Melanocyte of skin (primary cell): ENCODE results near the gene TMEM31. TPM values are rescaled to one million over a fixed set of nuclear protein-coding genes. Genes with fewer than 3 reads are reported as not detected.

Experiments
- total RNA-seq, 2 donors: library from RNA; depleted of rRNA; stranded (reverse); fragments of >200 nt; gene quantifications; 2 replicates each; pipeline ENCODE4 v1.2.3, GENCODE V29; 2012

TMEM31 gene, protein sequence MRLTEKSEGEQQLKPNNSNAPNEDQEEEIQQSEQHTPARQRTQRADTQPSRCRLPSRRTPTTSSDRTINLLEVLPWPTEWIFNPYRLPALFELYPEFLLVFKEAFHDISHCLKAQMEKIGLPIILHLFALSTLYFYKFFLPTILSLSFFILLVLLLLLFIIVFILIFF
- not detected for total RNA-seq

DNA sequence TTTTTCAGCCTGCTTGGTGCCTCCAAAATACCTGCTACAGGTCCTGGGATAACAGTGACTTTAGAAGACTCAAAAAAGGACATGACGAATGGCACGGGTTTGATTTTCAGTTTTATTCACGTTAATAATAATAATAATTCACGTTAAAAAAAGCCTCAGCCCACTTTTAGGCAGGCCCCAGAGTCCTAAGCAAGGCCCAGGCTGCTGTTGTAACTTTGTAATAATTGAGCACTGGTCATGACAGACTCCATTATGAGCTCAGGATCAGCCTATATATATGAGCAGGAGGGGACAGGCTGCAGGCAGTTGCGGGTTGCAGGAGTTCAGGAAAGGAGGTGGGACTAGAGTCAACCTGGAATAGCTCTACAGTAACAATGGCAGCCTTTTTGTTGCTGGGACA, at the start of gene TMEM31:
TSS of gene TMEM31 (plus strand) at position 301 of the 400 bp plus-strand sequence. CDS start 1,350 bp downstream, outside the sequence.

DNA sequence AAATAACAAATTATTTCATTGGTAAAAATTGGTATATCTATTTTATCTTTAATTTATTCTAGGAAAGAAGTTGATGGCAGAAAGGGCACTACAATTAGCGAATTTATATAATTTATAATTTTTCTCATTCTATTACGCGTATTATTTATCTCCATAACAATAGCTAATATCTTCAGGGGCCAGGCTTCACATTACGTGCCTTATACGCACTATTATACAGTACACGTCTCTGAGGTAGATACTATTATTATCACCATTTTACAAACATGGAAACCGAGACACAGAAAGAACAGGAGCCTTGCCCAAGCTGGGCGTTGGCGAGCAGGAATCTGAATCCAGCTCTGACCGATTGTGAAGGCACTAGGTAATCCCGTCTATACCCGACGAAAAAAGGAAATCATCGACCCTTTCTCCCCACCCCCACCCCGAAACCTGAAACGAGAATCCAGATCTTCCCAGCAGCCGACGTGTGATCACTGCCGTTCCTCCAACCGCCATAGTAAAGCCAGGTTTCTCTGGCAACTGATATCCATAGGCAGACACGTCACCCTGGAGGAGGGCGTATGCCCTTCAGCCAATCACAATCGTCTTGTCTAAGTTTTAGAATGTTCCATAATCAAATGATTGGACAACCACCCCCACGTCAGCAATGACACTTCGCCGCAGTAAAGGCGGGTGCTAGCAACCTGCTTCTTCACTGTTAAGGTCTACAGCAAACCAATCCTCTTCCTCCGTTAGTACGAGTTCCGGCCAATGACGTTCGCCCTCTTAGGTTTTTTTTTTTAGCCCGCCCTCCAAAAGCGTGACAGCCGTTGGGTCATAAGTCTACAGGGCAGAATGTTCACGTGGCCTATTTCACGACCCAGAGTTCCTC, 24.3 kb upstream of the TMEM31 start, which contains the start of gene MORF4L2:
TSS of gene MORF4L2 (minus strand) at position 501 of the 874 bp plus-strand sequence. CDS start 9,672 bp downstream, outside the sequence.

Other genes with a start within 250 kb of the TMEM31 start
- gene RAB40A, start 191.4 kb upstream of the TMEM31 start, total RNA-seq = under 1 TPM; under 0.01 TPM
- 10 to 100 TPM; 18.6 to 25.6 TPM for gene TCEAL4, start 125.4 kb upstream of the TMEM31 start, total RNA-seq
- gene TCEAL3, start 102.9 kb upstream of the TMEM31 start, total RNA-seq = 1 to 10 TPM; 3.8 to 7.0 TPM
- gene TCEAL1, start 81.9 kb upstream of the TMEM31 start, total RNA-seq = 10 to 100 TPM; 27.2 to 27.6 TPM
- gene MORF4L2, start 24.2 kb upstream of the TMEM31 start, total RNA-seq = 100 to 1,000 TPM; 563 to 639 TPM
- 100 to 1,000 TPM; 171 to 300 TPM for gene PLP1, start 65.9 kb downstream of the TMEM31 start, total RNA-seq
- gene RAB9B, start 121.3 kb downstream of the TMEM31 start, total RNA-seq = 1 to 10 TPM in 1 of 2 donors, under 1 TPM in 1; 0.67 to 1.0 TPM